GM18498 (cell line): Measurements from ENCODE around the gene SPAG16.

Experiments used
- ATAC-seq: cut with Tn5 transposase; IDR thresholded peaks from one replicate; pipeline ENCODE4 v1.9.1; 2021; ENCODE audit warnings: mild to moderate bottlenecking, moderate library complexity; ENCODE audit not compliant: unreplicated experiment

Gene SPAG16

GRCh38 chr2:214450118-214450894 lies 1166.0 kb downstream of the SPAG16 start:
- no peak for ATAC-seq

DNA sequence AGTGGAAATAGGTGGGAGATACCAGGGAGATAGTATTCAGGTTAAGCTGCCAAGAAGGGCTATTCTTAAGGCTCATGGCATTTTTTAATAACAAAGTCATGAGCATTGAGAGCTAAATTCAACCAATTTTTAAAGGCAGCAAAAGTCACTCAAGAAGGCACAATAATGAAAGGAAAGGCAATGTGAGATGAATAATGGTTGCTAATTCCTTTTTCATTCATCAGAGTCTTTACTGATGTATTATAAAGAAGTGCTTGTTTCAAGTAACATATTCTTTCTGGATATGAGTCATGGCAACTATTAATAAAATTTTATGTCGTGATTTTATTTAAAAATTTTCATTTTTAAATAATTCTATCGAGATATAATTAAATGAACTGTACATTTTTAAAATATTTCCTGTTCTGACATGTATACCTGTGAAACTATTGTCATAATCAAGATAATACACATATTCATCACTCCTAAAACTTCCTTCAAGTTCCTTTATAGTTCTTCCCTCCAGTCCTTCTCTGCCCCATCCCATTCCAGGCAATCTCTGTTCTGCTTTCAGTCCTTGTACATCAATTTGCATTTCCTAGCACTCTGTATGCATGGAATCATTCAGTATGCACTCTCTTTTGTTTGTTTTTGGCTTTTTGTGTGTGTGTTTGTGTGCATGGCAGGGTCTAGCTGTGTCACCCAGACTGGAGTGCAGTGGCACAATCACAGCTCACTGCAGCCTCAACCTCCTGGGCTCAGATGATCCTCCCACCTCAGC lies 1167.4 kb downstream of the SPAG16 start:
- ATAC-seq, result no peak
